ENCODE data around the gene YIF1A.
"Not testable (repeated sequence)": the region's sequence is repeated elsewhere in the genome, so short reads cannot be mapped to it uniquely, and the experiment has no call there.

DNA sequence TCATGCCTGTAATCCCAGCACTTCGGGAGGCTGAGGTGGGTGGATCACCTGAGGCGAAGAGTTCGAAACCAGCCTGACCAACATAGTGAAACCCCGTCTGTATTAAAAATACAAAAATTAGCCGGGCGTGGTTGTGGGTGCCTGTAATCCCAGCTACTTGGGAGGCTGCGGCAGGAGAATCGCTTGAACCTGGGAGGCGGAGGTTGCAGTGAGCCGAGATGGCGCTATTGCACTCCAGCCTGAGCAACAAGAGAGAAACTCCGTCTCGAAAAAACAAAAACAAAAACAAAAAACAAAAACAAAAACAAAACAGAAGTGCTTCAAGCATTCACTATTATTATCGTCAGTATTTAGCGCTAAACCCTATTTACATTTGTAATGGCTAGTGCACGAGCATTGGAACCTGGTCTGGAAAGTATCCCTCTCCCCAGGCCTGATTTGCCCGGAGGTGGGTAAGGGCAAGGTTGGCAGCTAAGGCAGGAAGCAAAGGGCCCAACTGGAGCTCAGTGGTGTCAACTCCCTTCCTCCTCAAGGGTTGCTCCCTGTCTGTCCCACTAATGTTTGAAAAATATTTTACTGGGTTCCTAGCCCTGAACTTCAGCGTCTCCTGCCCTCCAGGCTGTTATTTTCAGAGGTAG lies 22.0 kb upstream of the YIF1A start:
- not testable (repeated sequence) for TF ChIP-seq POLR2AphosphoS5 (IDR thresholded peaks at IDR 0.05; ENCODE audit: low read depth, low read length); TAF1 (IDR thresholded peaks at IDR 0.05; ENCODE audit: borderline replicate concordance, low read depth, low read length)

All from GM12892 (cell line).